Esophagus (tissue), 2 donors: Measurements from ENCODE around the gene XRCC3. TPM values are rescaled to one million over a fixed set of nuclear protein-coding genes. Genes with fewer than 3 reads are reported as not detected.

Source experiments
- H3K27ac ChIP-seq, 2 donors: one replicate each; pipeline ENCODE4 v1.5.1; 2013; ENCODE audit warnings: low read depth in 2 of 2, mild to moderate bottlenecking in 2 of 2, inconsistent platforms in 1 of 2, low read length in 1 of 2, moderate library complexity in 1 of 2
- H3K27me3 ChIP-seq, 2 donors: one replicate each; pipeline ENCODE4 v1.6.1; 2013; ENCODE audit warnings: low read length in 2 of 2, control low read depth in 1 of 2, mild to moderate bottlenecking in 1 of 2; ENCODE audit not compliant: insufficient read depth in 2 of 2, control insufficient read depth in 1 of 2
- H3K36me3 ChIP-seq, 2 donors: one replicate each; pipeline ENCODE4 v1.6.1; 2013; ENCODE audit warnings: low read length in 1 of 2; ENCODE audit not compliant: control insufficient read depth in 2 of 2, insufficient read depth in 2 of 2
- H3K4me1 ChIP-seq, 2 donors: one replicate each; pipeline ENCODE4 v1.6.1; 2013; ENCODE audit warnings: low read length in 1 of 2; ENCODE audit not compliant: control insufficient read depth in 2 of 2, insufficient read depth in 2 of 2
- H3K4me3 ChIP-seq, 2 donors: one replicate each; pipeline ENCODE4 v1.5.1; 2013; ENCODE audit warnings: low read length in 2 of 2, mild to moderate bottlenecking in 2 of 2, low read depth in 1 of 2, moderate library complexity in 1 of 2
- H3K9me3 ChIP-seq, 2 donors: one replicate each; pipeline ENCODE4 v1.6.1; 2013; ENCODE audit warnings: mild to moderate bottlenecking in 2 of 2, low read depth in 1 of 2, low read length in 1 of 2, moderate library complexity in 1 of 2; ENCODE audit not compliant: control insufficient read depth in 2 of 2, insufficient read depth in 1 of 2
- WGBS, 2 donors: extraction: QIAGEN DNeasy Blood & Tissue Kit; methylation state at CpG; one replicate each; pipeline ENCODE4 v1.1.7; 2013; 5-methylcytosine and 5-hydroxymethylcytosine counted together
- polyA plus RNA-seq, 2 donors: library from polyadenylated mRNA; stranded (reverse); fragments of 200-250 nt; gene quantifications; one replicate each; pipeline ENCODE4 v1.2.3, GENCODE V29; 2013
- donor health status: healthy with polysubstance abuse.
- donor health status: Bipolar disorder and iron deficiency.

Gene XRCC3
- polyA plus RNA-seq, 2 donors = 7.7 to 17.6 TPM

GRCh38 chr14:103651585-103651984 is 63.7 kb downstream of the XRCC3 start:
- Histone ChIP-seq H3K36me3 (peaks cover 7 to 17% of the 10 kb centered on the region in 2 donors), H3K27ac (no peak overlapping the region), H3K4me1 (peaks cover 2 to 9% of the 10 kb centered on the region in 2 donors)

GRCh38 chr14:103650213-103650612 is 65.0 kb downstream of the XRCC3 start:
- no peaks in the 10 kb centered on the region for H3K27me3 ChIP-seq
- WGBS, 2 donors = 65 to 68% methylated on average over 4 of the region's 4 CpGs
- H3K4me1 ChIP-seq = peaks cover 2 to 8% of the 10 kb centered on the region in 2 donors
- no peaks in the 10 kb centered on the region for H3K9me3 ChIP-seq
- H3K27ac ChIP-seq = no peak overlapping the region
- no peak overlapping the region for H3K4me3 ChIP-seq
- peaks cover 0 to 8% of the 10 kb centered on the region in 2 donors for H3K36me3 ChIP-seq

More at GRCh38 chr14:103651585-103651984, 63.7 kb downstream of the XRCC3 start:
- H3K4me3 ChIP-seq = no peak overlapping the region
- no peaks in the 10 kb centered on the region for H3K27me3 ChIP-seq
- H3K9me3 ChIP-seq = no peaks in the 10 kb centered on the region
- whole genome bisulfite sequencing, 2 donors = 82 to 83% methylated on average over 7 of the region's 7 CpGs

DNA sequence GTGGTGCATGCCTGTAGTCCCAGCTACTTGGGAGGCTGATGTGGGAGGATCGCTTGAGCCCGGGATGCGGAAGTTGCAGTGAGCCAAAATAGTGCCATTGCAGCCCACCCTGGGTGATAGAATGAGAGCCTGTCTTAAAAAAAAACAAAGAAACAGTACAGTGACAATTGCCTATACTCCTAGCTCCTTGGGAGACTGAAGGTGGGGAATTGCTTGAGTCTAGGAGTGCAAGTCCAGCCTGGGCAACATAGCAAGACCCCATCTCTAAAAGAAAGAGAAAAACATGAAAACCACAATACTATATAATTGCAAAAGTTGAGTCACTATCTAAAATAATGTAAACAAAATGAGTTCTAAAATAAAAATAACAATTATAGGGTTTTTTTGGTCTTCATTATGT is 66.2 kb downstream of the XRCC3 start:
- no peaks in the 10 kb centered on the region for H3K27me3 ChIP-seq
- H3K27ac ChIP-seq = no peak overlapping the region
- H3K36me3 ChIP-seq = peaks cover 0 to 3% of the 10 kb centered on the region in 2 donors
- H3K9me3 ChIP-seq = no peaks in the 10 kb centered on the region
- 98 to 99% methylated on average over 3 of the region's 3 CpGs for WGBS, 2 donors
- no peak overlapping the region for H3K4me3 ChIP-seq
- H3K4me1 ChIP-seq = peaks cover 2 to 8% of the 10 kb centered on the region in 2 donors

Other genes starting within 250 kb of the XRCC3 start
- 100 to 1,000 TPM; 117 to 134 TPM for gene CKB, start 192.6 kb downstream of the XRCC3 start, polyA plus RNA-seq
- gene TRMT61A, start 186.3 kb downstream of the XRCC3 start, polyA plus RNA-seq = 10 to 100 TPM; 11.0 to 11.5 TPM
- 10 to 100 TPM in 1 of 2 donors, 1 to 10 TPM in 1; 7.1 to 12.7 TPM for gene BAG5, start 152.8 kb downstream of the XRCC3 start, polyA plus RNA-seq
- 10 to 100 TPM; 35.1 to 39.3 TPM for gene COA8, start 152.5 kb downstream of the XRCC3 start, polyA plus RNA-seq
- gene KLC1, start 86.2 kb downstream of the XRCC3 start, polyA plus RNA-seq = 100 to 1,000 TPM in 1 of 2 donors, 10 to 100 TPM in 1; 69.8 to 102 TPM
- 10 to 100 TPM; 56.5 to 73.5 TPM for gene ZFYVE21, start 359 bp upstream of the XRCC3 start, polyA plus RNA-seq
- 10 to 100 TPM; 16.4 to 28.4 TPM for gene PPP1R13B, start 132.1 kb upstream of the XRCC3 start, polyA plus RNA-seq
- gene TDRD9, start 213.0 kb upstream of the XRCC3 start, polyA plus RNA-seq = under 1 TPM; 0.28 to 0.39 TPM
- not detected for gene RD3L, start 227.1 kb upstream of the XRCC3 start, polyA plus RNA-seq